SIG-M5 (cell line): Measurements from ENCODE around the gene DCTN2.
"Not testable (repeated sequence)": the region's sequence is repeated elsewhere in the genome, so short reads cannot be mapped to it uniquely, and the experiment has no call there.

Experiments used
- DNase-seq: peaks from one replicate; lab custom pipeline; 2025; lab: John Stamatoyannopoulos, UW

The DCTN2 gene

GRCh38 chr12:57546438-57547287 lies at the start of gene DCTN2:
DCTN2 (minus strand) TSS chr12:57547192; CDS start chr12:57547063, 129 bp downstream.
- peak; percentile 95 for DNase-seq

- no peak for DNase-seq
Observed at GRCh38 chr12:57593187-57593586, 46.2 kb upstream of the DCTN2 start.

GRCh38 chr12:57592551-57593165 lies 45.7 kb upstream of the DCTN2 start:
- no peak for DNase-seq

- DNase-seq: no peak
Observed at GRCh38 chr12:57591782-57592325, 44.9 kb upstream of the DCTN2 start.

- DNase-seq: no peak
Observed at GRCh38 chr12:57590864-57591781, 44.1 kb upstream of the DCTN2 start, which contains the start of gene PIP4K2C. PIP4K2C (plus strand) TSS chr12:57591192; CDS start chr12:57591290, 98 bp downstream.

GRCh38 chr12:57590479-57590863 lies 43.5 kb upstream of the DCTN2 start:
- no peak for DNase-seq

GRCh38 chr12:57588951-57589610 lies 42.1 kb upstream of the DCTN2 start:
- DNase-seq: not testable (repeated sequence)

- DNase-seq: no peak
Observed at GRCh38 chr12:57586832-57587429, 39.9 kb upstream of the DCTN2 start.

- no peak for DNase-seq
Observed at GRCh38 chr12:57586128-57586527, 39.1 kb upstream of the DCTN2 start.

- DNase-seq: no peak
Observed at GRCh38 chr12:57585156-57585555, 38.2 kb upstream of the DCTN2 start.

GRCh38 chr12:57584690-57585089 lies 37.7 kb upstream of the DCTN2 start:
- peak; percentile 9 for DNase-seq

GRCh38 chr12:57584050-57584449 lies 37.1 kb upstream of the DCTN2 start:
- no peak for DNase-seq

- peak; percentile 38 for DNase-seq
Observed at GRCh38 chr12:57583008-57583831, 36.2 kb upstream of the DCTN2 start.

GRCh38 chr12:57582440-57582839 lies 35.4 kb upstream of the DCTN2 start:
- no peak for DNase-seq

- DNase-seq: no peak
Observed at GRCh38 chr12:57581802-57582201, 34.8 kb upstream of the DCTN2 start.

GRCh38 chr12:57580466-57580795 lies 33.4 kb upstream of the DCTN2 start:
- DNase-seq: no peak

- no peak for DNase-seq
Observed at GRCh38 chr12:57579677-57580465, 32.9 kb upstream of the DCTN2 start.

GRCh38 chr12:57579011-57579410 lies 32.0 kb upstream of the DCTN2 start:
- DNase-seq: no peak

GRCh38 chr12:57577981-57578758 lies 31.2 kb upstream of the DCTN2 start:
- DNase-seq: no peak
